Uterus (tissue), 2 donors: ENCODE measurements around the gene ACAD8.
"Not testable (repeated sequence)": the region's sequence is repeated elsewhere in the genome, so short reads cannot be mapped to it uniquely, and the experiment has no call there.

ENCODE experiments used
- POLR2A ChIP-seq, 2 donors: fragments of 450-650 bp; IDR thresholded peaks; one replicate each; pipeline ENCODE4 v1.6.1; 2016; ENCODE audit warnings: antibody characterized with exemption in 2 of 2, mild to moderate bottlenecking in 1 of 2, moderate library complexity in 1 of 2
- TF ChIP-seq, protein P1 (sequence below), 4 experiments: fragments of 200-600 bp in 2 of 4; fragments of 450-650 bp in 2 of 4; sonication (generic) in 2 of 4; IDR thresholded peaks; one replicate each; pipeline ENCODE4 v1.5.1; 2016 to 2019; ENCODE audit warnings: antibody characterized with exemption in 4 of 4, mild to moderate bottlenecking in 2 of 4, moderate library complexity in 1 of 4

DNA sequence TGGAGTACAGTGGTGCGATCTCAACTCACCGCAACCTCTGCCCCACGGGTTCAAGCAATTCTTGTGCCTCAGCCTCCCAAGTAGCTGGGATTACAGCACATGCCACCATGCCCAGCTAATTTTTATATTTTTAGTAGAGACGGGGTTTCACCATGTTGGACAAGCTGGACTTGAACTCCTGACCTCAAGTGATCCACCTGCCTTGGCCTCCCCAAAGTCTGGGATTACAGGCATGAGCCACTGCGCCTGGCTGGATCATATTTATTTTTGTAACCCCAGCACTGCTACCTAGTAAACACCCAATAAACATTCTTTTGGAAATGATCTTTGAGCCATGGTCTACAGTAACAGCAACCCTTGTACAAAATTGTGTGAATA is 1.8 kb downstream of the ACAD8 start:
- TF ChIP-seq, protein P1, sequence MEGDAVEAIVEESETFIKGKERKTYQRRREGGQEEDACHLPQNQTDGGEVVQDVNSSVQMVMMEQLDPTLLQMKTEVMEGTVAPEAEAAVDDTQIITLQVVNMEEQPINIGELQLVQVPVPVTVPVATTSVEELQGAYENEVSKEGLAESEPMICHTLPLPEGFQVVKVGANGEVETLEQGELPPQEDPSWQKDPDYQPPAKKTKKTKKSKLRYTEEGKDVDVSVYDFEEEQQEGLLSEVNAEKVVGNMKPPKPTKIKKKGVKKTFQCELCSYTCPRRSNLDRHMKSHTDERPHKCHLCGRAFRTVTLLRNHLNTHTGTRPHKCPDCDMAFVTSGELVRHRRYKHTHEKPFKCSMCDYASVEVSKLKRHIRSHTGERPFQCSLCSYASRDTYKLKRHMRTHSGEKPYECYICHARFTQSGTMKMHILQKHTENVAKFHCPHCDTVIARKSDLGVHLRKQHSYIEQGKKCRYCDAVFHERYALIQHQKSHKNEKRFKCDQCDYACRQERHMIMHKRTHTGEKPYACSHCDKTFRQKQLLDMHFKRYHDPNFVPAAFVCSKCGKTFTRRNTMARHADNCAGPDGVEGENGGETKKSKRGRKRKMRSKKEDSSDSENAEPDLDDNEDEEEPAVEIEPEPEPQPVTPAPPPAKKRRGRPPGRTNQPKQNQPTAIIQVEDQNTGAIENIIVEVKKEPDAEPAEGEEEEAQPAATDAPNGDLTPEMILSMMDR (IDR thresholded peaks at IDR 0.05) = not testable (repeated sequence)
- TF ChIP-seq POLR2A (IDR thresholded peaks at IDR 0.05) = not testable (repeated sequence)
